Stimulated activated CD4-positive, alpha-beta T cell treated with anti-CD3 and anti-CD28 coated beads, Interleukin-4, amount 100 ng/mL, for 1 hour (primary cell): ENCODE results near the gene COL4A3.

ENCODE experiments used
- DNase-seq: peaks from one replicate; pipeline ENCODE4 v3.0.0-alpha.2; 2020

The COL4A3 gene

GRCh38 chr2:227348324-227348723 is 183.9 kb downstream of the COL4A3 start:
- no peak for DNase-seq

GRCh38 chr2:227349989-227350612 is 185.7 kb downstream of the COL4A3 start:
- DNase-seq = no peak

GRCh38 chr2:227351639-227352038 is 187.2 kb downstream of the COL4A3 start:
- no peak for DNase-seq

GRCh38 chr2:227360351-227360750 is 195.9 kb downstream of the COL4A3 start:
- DNase-seq = no peak

- DNase-seq = no peak
Measured at GRCh38 chr2:227363756-227364155, 199.3 kb downstream of the COL4A3 start.
